Activated naive CD4-positive, alpha-beta T cell treated with anti-CD3 and anti-CD28 coated beads, Interleukin-2, amount 50 U/mL, for 72 hours (primary cell): Measurements from ENCODE around the gene ZMIZ1. TPM values are rescaled to one million over a fixed set of nuclear protein-coding genes. Genes with fewer than 3 reads are reported as not detected.

Experiments used
- ATAC-seq, 2 donors: fragments of 150-1000 bp; cut with Tn5 transposase; 2 replicates each; pipeline ENCODE4 v1.10.0; 2021; ENCODE audit warnings: mild to moderate bottlenecking in 2 of 2, moderate library complexity in 2 of 2
- DNase-seq, 2 donors: peaks; one replicate each; pipeline ENCODE4 v3.0.0; 2021 to 2022; ENCODE audit warnings: low spot score in 2 of 2
- H3K27ac Mint-ChIP-seq, 2 donors: one replicate each; pipeline ENCODE4 v1.8.0; 2022; ENCODE audit warnings: mild to moderate bottlenecking in 2 of 2, mixed read lengths in 2 of 2
- H3K36me3 Mint-ChIP-seq, 2 donors: one replicate each; pipeline ENCODE4 v1.8.0; 2022; ENCODE audit warnings: mixed read lengths in 2 of 2
- H3K9me3 Mint-ChIP-seq, 2 donors: one replicate each; pipeline ENCODE4 v1.8.0; 2022; ENCODE audit warnings: mixed read lengths in 2 of 2
- total RNA-seq, 2 donors: library from RNA; stranded (reverse); gene quantifications; one replicate each; pipeline ENCODE4 v1.2.3, GENCODE V29; 2022

The ZMIZ1 gene
- total RNA-seq, 2 donors from 2014 or later = 16.1 to 42.7 TPM

DNA sequence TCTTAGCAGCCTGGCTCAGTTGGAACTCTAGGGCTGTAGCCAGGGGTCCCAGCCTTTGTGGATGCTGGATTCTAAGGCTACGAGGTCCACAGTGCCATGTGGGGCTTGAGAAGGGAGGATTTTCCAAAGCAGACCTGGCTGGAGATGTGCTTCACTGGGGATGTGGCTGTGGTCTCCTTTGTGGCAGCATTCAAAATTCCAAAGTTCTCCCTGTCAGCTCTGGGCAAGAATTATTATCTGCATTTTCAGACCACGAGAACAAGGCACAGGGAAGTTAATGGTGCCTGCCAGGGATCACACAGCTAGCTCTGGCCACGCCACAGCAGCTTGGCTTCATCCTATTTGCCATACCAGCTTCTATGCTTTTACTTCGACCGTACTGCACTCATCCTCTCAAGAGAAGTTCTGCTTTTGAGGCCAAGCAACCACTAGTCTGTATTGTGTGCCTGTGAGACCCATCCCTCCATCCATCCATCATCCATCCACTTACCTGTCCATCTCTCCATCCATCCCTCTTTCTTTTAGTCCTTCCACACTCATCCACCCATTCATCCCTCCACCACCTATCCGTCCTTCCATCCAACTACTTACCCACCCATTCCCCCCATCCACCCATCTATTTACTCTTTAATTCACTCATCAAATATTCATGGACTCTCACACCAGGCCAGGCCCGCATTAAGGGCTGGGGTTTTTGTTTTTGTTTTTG is 71.5 kb downstream of the ZMIZ1 start:
- H3K27ac Mint-ChIP-seq = peak overlapping the region; percentile 8 to 52

DNA sequence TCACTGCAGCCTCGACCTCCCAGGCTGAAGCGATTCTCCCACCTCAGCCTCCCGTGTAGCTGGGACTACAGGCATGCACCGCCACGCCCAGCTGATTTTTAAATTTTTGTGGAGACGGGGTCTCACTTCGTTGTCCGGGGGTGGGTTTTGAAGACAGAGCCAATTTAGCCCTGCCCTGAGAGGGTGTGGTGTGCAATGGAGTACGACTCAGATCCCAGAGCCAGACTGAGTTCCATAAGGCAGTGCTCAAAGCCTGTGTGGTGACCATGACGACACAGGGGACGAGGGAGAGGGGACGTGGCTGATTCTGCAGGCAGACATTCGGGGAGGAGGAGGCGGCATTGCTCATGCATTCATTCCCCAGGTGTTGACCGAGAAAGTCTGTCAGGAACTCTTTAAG is 72.1 kb downstream of the ZMIZ1 start:
- Mint-ChIP-seq H3K36me3 (no peaks in the 10 kb centered on the region), H3K9me3 (no peaks in the 10 kb centered on the region), H3K27ac (no peak overlapping the region)
- DNase-seq (no peak), ATAC-seq (no peak)

More for the DNA sequence above, 71.5 kb downstream of the ZMIZ1 start:
- DNase-seq (no peak), ATAC-seq (no peak)
- Mint-ChIP-seq H3K9me3 (no peaks in the 10 kb centered on the region), H3K36me3 (no peaks in the 10 kb centered on the region)

DNA sequence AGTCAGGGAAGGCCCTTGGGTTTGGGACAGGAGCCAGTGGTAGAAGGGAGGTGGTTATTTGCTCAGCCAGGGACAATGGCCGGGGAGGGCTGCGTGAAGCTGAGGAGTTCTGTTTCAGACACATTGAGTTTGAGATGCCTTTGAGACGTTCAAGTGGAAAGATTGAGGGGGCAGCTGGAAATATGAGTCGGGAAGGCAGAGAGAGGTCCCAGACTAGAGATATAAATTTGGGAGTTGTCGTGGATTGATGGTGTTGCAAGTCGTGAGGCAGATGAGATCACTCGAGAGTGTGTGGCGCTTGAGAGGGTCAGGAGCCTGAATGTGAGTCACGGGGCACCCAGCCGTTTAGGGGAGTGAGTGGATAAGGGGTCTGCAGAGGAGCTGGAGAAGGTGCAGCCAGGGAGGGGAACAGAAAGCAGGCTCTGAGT is 73.3 kb downstream of the ZMIZ1 start:
- H3K9me3 Mint-ChIP-seq = no peaks in the 10 kb centered on the region
- H3K36me3 Mint-ChIP-seq = no peaks in the 10 kb centered on the region
- H3K27ac Mint-ChIP-seq = peak overlapping the region; percentile 5 to 14
- DNase-seq (no peak), ATAC-seq (no peak)

DNA sequence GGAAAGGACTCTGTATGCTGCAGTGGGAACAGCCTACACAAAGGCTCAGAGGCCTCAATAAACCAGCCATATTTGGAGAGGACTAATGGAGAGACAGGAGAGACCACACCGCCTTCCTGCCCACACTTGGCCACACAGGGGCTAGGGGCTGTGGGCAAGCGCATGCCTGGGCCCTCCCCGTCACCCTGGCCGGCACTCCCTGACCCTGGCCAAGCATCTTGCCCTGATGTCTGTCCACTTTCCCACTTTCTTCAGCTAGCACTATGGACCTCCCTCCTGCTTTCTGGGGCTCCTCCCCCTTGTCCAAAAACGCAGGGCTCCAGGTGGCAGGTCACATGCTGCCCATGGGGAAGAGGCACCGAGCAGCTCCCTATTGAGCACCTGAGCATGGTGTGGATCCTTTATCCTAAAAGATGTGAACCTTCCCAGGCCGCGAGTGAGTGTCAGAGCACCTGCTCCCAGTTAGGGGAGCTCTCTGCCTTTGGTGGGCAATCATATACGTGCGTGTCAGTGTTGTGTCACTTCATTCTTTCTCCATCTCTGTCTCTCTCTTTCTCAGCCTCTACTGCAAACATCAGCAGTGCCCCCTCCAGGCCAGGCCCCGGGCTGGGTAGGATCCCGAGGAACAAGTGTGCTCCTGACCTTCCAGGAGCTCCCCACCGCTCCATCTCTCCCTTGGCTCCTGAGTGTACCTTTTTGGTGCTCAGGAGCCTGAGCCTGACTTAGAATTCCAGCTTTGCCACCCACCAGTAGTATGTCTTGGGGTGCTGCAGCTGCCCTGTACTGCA is 74.0 kb downstream of the ZMIZ1 start:
- ATAC-seq (no peak), DNase-seq (no peak)
- no peaks in the 10 kb centered on the region for H3K9me3 Mint-ChIP-seq
- no peaks in the 10 kb centered on the region for H3K36me3 Mint-ChIP-seq
- H3K27ac Mint-ChIP-seq = no peak overlapping the region

DNA sequence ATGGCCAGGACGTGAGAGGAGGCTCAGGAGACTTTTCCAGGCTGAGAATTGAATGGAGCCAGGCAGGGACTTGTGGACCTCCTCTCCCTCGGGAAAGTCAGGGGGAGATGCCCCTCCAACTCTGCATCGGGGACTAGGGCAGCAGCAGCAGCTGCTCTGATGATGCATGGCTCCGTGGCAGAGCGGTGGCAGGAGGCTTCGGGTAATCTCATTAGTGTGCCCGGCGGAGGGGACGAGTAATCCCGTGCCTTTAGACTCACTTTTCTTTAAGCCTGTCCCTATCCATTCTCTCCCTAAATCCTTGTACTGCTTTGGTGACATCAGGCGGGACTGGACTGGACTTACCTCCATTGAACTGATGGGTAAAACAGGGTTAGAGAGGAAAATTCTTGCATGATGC is 75.1 kb downstream of the ZMIZ1 start:
- no peaks in the 10 kb centered on the region for H3K9me3 Mint-ChIP-seq
- H3K27ac Mint-ChIP-seq = no peak overlapping the region
- no peaks in the 10 kb centered on the region for H3K36me3 Mint-ChIP-seq
- no peak for ATAC-seq
- DNase-seq = no peak

DNA sequence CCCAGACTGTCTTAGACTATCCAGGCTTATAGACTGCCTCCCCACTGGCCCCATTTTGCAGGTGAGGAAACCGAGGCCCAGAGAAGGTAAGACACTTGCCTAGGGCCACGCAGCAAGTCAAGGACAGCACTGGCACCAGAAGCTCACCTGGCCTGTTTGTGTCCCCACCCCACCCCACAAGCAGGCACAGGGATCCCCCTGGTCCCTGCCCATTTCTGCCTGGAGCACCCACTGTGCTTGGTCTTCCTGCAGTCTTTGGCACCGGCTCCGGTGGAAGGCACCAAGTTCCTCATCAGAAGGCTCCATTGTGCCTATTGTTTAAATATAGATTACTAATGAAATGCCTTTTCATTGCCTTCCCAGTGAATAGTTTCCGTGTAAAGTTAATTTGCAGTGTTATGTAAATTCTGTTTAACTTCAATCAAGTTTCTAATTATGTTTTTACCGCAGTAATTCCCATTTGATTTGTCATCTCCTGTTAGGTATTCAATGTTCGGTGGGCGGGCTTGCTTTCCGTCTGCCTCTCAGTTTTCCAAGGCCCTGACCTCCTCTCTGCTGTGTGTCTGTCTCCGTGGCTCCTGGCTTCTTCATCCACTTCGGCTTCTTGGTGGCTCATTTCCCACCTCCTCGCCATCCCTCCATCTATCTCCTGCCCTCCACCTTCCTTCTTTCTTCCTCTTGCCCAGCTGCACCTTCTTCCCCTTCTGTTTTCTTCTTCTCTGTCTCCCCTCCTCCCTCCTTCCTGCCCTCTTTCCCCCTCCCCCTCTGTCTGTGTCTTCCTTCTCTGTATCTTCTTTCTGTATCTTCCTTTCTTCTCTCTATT is 75.8 kb downstream of the ZMIZ1 start:
- ATAC-seq (no peak), DNase-seq (no peak)
- Mint-ChIP-seq H3K36me3 (no peaks in the 10 kb centered on the region), H3K9me3 (no peaks in the 10 kb centered on the region), H3K27ac (peak overlapping the region in 1 of 2 donors; percentile 64)

DNA sequence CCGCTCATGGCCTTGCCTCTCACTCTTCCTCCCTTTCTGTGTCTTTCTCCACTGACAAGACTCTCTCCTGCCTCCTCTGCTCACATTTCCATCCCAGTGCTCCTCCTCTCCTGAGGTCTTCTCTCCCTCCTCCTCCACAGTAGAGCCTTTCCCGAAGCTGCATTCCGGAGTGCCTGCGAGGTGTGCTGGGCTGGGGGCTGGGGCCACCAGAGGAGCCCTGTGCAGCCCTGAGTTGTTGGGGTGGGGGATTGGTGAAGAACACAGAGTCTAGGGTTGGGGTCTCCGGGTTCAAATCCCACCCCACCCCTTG is 76.4 kb downstream of the ZMIZ1 start:
- Mint-ChIP-seq H3K36me3 (no peaks in the 10 kb centered on the region), H3K27ac (peak overlapping the region; percentile 63 to 64), H3K9me3 (no peaks in the 10 kb centered on the region)
- ATAC-seq (no peak), DNase-seq (no peak)

DNA sequence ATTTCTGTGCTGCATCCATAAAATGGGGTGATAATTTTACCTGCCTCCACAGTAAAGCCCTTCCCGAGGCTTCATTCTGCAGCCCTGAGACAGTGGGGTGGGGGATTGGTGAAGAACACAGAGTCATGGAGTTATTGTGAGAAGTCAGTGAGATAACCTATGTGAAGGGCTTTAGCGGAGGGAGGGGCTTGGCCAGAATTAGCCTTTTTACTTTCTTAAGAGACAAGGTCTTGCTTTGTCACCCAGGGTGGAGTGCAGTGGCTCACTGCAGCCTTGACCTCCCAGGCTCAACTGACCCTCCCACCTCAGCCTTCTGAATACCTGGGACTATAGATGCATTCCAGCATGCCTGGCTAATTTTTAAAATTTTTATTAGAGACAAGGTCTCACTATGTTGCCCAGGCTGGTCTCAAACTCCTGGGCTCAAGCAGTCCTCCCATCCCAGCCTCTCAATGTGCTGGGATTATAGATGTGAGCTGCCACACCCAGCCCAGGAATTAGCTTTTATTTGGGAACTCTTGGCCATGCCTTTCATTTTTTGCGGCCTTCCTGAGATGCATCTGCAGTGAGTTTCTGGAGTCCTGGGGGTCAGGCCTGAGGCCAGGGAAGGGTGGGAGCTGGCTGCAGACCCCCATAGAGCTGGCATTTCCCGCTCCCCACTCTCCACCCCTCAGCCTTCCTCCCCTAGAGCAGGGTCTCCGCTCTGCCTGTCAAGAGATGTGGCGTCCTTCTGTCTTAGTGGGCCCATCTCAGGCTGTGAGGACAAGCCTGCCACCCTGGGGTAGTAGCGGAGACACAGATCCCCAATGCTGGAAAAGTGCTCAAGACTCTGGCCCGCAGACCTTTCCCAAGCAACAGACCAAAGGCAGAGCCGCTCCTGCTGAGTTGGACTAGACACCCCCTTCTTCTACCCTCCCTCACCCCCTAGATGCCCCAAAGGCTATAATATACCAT is 77.0 kb downstream of the ZMIZ1 start:
- ATAC-seq = no peak
- H3K9me3 Mint-ChIP-seq = no peaks in the 10 kb centered on the region
- DNase-seq = no peak
- peak overlapping the region; percentile 64 to 77 for H3K27ac Mint-ChIP-seq
- no peaks in the 10 kb centered on the region for H3K36me3 Mint-ChIP-seq

DNA sequence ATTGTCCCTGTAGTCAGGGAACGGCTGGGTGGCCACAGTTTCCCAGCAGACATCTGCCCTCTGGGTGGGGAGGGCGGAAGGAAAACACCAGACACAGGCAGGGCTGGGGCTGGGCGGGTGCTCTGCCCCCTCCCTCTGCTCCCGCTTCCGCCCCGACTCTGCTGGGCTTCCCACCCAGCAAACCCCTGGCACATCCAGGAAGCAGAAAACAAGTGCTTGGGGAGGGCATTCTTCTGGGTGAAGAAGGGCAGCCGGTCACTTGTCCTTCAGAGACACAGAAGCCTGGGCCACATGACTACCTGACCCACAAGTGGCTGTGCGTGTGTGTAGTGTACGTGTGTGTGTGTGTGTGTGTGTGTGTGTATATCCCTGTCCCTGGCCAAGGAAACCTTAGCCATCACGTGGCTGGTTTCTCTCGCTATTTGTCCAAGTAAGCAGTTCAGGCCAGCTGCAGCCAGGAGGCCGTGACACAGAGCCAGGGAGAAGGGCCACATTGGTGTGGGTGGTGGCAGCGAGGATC is 77.9 kb downstream of the ZMIZ1 start:
- no peak for DNase-seq
- peak in 1 of 2 donors; percentile 59 for ATAC-seq
- H3K9me3 Mint-ChIP-seq = no peaks in the 10 kb centered on the region
- peak overlapping the region; percentile 59 to 77 for H3K27ac Mint-ChIP-seq
- no peaks in the 10 kb centered on the region for H3K36me3 Mint-ChIP-seq

DNA sequence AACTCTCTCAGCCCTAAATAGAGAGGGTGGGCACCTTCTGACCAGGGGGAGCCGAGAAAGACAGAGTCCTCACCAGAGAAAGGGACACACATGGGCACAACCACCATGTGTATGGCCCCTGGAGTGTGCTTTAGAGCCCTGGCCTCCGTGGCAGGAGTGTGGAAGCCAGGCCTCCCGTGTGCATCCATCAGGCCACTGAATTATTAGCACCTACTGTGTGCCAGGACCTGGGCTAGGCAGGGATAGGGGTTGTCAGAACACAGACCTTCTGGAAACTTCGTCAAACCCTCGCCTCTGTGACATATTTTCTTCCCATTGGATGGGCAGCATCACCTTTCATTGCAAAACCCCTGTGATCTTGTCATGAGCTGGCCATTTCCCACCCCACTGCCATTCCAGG is 78.5 kb downstream of the ZMIZ1 start:
- ATAC-seq (no peak), DNase-seq (no peak)
- peak overlapping the region in 1 of 2 donors; percentile 59 for H3K27ac Mint-ChIP-seq
- H3K36me3 Mint-ChIP-seq = no peaks in the 10 kb centered on the region
- no peaks in the 10 kb centered on the region for H3K9me3 Mint-ChIP-seq

DNA sequence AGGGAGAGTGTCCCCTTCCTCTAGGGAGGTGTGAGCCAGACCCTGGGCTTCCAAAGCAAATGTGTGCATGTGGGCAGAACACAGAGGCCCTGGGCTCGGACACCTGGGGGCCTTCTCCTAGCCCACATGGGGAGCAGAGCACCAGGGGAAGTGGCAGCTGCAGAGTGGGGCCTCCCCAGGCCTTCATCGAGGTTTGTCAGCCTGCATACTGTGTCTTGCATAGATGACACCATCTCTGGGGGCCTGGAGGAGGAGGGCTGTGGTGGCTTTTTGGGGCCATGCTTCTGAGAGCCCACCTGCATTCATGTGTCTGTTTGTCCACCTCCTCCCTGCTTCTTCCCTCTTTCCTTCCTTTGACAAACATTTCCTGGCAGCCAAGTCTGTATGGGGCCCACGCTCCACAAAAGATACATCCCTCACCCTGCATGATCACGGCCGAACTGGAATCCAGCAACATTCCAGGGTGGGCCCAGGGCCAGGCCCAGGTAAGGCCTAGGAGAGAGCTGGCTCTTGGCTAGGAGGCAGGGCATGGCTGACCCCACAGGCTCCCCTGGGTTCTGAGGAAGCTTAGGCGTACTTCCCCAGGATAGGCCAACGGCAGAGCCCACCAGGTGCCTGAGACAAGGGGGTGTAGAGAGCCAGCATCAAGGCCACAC is 79.2 kb downstream of the ZMIZ1 start:
- DNase-seq (no peak), ATAC-seq (no peak)
- H3K36me3 Mint-ChIP-seq = no peaks in the 10 kb centered on the region
- H3K9me3 Mint-ChIP-seq = no peaks in the 10 kb centered on the region
- peak overlapping the region in 1 of 2 donors; percentile 34 for H3K27ac Mint-ChIP-seq

DNA sequence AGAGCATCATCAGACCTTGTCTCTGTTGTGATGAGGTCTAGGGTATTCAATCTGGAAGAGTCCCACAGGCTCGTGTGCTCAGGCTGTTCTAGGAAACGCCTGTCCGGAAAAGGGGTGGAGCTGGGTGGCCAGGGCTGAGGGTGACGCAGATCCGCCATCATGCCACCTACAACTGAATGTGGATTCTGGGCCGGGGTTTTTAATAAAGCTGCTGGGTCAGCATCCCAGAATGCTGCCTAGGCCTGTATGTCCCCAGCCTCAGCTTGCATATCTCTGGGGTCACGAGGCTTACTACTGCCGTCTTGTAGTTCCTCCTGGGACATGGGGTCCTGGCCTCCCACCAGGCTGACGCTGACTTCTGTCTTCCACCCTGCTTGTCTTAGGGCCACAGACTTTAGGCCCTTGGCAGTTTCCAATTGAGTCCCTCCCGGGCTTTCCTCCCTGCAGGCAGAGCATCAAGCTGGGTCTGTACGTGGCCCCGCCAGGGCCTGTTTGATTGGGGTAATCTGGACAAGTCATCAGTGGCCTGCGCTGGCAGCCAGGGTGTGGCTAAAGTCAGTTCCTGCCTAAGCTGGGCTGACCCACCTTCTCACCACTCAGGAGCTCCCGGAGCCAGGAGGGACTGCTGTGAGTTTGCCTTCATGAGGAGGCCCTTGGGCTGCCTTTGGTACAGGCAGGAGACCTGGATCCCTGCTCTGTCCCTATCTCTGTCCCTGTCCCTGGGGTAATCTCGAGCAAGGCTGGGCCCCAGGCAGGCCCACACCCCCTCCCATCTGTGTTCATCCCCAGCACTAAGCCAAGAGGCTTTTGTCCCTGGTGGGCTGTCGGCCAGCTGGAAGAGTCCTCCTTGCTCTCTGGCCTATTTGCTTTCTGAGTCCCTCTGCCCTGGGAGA is 79.9 kb downstream of the ZMIZ1 start:
- Mint-ChIP-seq H3K36me3 (no peaks in the 10 kb centered on the region), H3K27ac (peak overlapping the region in 1 of 2 donors; percentile 34), H3K9me3 (no peaks in the 10 kb centered on the region)
- ATAC-seq (no peak), DNase-seq (no peak)

DNA sequence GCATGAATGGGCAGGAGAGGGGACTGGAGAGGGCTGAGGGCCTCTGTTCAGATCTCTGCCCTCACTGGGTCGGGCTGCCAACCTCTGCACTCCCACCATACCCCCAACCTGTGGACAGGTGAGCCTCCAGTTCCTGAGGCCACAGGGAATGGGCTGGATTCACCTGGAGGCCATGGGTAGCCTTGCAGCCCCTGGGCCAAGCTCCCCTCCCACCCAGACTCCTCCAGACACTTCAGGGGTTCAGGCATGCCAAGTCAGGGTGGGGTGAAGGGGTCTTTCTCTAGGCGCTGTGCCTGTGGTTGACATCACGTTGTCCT is 80.5 kb downstream of the ZMIZ1 start:
- ATAC-seq (no peak), DNase-seq (no peak)
- H3K27ac Mint-ChIP-seq = peak overlapping the region in 1 of 2 donors; percentile 79
- H3K36me3 Mint-ChIP-seq = no peaks in the 10 kb centered on the region
- no peaks in the 10 kb centered on the region for H3K9me3 Mint-ChIP-seq

DNA sequence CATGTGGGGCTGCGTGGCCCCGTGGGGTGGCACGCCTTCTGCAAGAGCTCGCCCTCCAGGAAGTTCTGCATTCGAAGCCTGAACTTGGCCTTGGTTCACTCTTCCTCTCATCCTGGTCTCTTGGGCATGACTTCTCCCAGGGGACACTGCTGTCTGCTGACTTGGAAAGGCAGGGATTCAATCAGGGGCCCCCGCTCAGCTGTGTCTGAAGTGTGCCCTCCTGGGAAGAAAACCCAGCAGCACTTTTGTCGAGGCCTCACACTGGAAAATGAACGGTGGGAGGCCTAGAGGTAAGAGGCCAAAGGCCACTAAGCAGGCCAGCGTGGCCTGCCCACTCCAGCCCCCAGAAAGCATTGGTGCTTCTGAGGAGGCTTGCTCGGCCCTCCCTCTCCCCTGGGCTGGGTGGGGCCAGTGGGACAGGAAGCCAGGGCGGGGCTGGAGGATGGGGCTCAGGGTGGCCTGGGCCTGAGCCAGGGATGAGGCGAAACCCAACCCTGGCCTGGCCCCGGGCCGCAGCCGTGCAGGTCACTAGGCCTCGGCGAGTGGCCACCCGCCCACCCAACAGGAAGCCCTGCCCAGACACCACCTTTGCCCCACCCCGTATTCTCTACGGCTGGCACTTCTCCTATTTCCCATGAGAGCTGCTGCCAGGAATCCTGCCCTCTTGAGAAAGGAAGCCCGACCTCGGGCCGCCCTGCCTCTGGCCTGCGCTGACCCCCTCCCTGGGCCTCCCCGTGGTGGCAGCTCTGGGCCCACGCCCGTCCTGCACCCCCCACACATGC is 81.1 kb downstream of the ZMIZ1 start:
- DNase-seq (peak in 1 of 2 donors; percentile 31), ATAC-seq (peak; percentile 69 to 81)
- Mint-ChIP-seq H3K9me3 (no peaks in the 10 kb centered on the region), H3K27ac (peak overlapping the region; percentile 37 to 79), H3K36me3 (no peaks in the 10 kb centered on the region)
